ENCODE data around the gene MPRIP.

MPRIP gene

DNA sequence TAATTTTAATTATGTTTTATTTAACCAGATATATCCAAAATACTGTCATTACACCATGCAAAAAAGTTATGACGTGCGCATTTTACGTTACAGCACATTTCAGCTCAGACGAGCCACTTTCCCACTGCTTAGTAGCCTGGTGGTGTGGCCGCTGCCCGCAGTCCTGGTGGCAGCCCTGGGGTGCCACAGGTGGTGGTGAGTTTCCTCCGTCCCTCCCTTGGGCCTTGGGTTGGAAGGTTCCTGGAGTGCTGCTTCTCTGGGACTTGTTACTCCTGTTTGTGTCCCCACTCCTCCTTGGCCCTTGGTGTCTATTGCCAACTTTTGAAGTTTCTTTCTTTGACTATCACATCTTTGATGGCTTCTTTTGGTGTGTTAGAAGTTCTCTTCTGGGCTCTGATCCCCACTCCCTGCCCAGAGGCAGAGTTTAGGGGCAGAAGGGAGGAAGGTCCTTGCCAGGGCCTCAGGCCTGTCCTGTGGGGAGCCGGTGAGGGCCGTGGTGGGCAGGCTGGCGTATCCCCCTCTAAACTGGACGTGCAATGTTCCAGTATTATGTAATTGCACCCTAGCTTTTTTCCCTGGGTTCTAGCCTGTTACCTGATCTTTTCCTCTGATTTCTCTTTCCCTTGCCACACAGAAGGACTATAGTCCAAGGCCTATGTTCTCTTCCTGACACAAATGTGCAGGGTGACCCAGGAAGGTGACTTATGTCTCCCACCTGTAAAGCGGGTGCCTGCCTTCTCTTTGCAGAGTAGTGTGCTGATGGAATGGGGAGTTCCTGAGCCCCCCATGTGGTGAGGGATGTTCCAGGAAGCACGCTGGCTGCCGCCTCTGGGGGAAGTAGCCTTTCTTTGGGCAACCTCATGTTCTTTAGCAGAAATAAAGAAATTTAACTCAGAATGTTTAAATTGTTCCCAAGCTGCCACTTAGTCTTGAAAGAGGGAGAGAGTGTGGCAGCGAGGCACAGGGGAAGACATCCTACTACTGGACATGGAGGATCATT lies 8.4 kb downstream of the MPRIP start:
- H3K4me3 ChIP-seq (ENCODE audit: low read depth, low read length), result no peak overlapping the region

- no peak overlapping the region for H3K4me3 ChIP-seq (ENCODE audit: low read depth, low read length)
Observed at GRCh38 chr17:17051380-17051779, 9.1 kb downstream of the MPRIP start.

GRCh38 chr17:17051791-17052461 lies 9.7 kb downstream of the MPRIP start:
- H3K4me3 ChIP-seq (ENCODE audit: low read depth, low read length), result no peak overlapping the region

GRCh38 chr17:17052462-17053221 lies 10.4 kb downstream of the MPRIP start:
- no peak overlapping the region for H3K4me3 ChIP-seq (ENCODE audit: low read depth, low read length)

DNA sequence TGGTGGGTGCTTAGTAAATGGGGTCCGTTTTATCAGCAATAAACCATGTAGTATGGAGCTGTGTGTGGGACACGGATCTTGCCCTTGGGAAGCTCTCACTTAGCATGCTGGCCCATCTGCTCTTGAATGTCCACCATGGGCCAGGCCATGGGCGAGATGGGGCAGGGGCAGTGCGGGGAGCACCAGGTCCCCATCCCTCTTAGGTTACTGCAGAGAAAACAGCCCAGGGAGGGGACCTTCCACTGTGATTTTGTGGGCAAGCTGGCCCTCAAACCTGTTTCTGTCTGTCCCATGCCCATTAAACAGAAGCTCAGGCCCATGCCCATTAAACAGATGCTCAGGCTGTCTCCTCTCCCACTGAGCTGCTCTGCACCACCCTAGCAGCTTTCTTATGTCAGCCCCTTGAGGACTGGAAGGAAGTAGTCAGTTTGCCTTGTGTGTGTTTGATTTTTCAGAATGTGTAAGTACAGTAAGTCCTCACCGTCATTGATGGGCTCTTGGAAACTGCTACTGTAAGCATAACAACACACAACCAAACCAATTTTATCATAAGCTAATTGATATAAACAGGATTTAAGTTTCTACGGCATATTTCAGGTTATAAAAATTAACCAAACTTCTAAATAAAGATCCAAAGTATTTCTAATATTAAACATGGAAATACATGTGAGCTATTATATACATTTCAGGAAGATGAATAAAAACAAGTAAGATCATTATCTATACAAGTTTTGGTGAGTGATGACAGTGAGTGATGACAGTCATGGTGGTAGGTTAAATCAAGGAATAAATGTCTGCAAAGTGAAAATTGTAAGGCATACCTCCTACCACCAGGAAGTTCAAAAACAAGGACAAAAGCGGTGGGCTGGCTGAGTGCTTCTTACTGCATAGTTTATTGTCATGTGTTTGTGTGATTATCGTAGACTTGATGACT lies 11.5 kb downstream of the MPRIP start:
- H3K4me3 ChIP-seq (ENCODE audit: low read depth, low read length), result no peak overlapping the region

DNA sequence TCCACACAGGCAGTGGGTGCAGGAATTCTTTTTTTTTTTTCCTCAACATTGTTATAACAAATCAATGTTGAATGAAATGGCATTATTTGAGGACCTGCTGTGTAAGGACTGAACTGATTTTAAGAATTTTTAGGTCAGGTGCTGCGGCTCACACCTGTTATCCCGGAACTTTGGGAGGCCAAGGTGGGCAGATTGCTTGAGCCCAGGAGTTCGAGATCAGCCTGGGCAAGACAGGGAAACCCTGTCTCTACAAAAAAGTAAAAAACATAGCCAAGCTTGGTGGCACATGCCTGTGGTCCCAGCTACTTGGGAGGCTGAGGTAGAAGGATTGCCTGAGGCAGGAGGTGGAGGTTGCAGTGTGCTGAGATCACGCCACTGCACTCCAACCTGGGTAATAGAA lies 12.4 kb downstream of the MPRIP start:
- no peak overlapping the region for H3K4me3 ChIP-seq (ENCODE audit: low read depth, low read length)

GRCh38 chr17:17055286-17056155 lies 13.3 kb downstream of the MPRIP start:
- no peak overlapping the region for H3K4me3 ChIP-seq (ENCODE audit: low read depth, low read length)

DNA sequence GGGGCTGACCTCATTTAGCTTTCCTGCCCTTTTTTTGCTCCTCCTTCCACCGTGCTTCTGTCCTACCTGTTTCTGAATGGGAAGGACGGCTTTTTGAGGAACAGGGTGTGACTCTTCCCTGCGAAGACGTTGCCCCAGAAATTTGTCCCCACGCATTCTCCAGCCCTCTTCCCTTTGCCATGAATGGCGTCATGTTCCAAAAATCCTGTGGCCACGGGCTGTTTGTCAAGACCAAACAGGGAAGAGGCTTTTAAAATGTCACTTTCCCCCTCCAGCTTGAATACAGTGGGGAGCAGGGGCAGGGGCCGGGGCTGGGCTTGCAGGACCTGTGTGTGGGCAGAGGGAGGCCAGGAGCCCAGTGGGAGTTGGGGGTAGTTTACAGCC lies 13.9 kb downstream of the MPRIP start:
- H3K4me3 ChIP-seq (ENCODE audit: low read depth, low read length), result no peak overlapping the region

GRCh38 chr17:17057057-17057551 lies 14.8 kb downstream of the MPRIP start:
- H3K4me3 ChIP-seq (ENCODE audit: low read depth, low read length), result no peak overlapping the region

DNA sequence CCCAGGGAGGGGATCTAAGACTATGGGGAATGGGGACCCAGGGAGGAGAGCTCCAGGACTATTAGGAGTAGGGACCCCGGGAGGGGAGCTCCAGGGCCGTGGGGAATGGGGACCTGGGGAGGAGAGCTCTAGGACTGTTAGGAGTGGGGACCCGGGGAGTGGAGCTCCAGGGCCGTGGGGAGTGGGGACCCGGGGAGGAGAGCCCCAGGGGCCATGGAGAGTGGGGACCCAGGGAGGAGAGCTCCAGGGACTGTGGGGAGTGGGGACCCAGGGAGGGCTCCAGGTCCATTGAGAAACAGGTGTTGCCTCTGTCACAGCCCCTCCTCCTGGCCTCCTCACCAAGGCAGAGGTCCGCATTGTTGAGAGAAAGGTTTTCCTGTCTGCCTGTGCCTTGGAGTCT lies 16.0 kb downstream of the MPRIP start:
- no peak overlapping the region for H3K4me3 ChIP-seq (ENCODE audit: low read depth, low read length)

DNA sequence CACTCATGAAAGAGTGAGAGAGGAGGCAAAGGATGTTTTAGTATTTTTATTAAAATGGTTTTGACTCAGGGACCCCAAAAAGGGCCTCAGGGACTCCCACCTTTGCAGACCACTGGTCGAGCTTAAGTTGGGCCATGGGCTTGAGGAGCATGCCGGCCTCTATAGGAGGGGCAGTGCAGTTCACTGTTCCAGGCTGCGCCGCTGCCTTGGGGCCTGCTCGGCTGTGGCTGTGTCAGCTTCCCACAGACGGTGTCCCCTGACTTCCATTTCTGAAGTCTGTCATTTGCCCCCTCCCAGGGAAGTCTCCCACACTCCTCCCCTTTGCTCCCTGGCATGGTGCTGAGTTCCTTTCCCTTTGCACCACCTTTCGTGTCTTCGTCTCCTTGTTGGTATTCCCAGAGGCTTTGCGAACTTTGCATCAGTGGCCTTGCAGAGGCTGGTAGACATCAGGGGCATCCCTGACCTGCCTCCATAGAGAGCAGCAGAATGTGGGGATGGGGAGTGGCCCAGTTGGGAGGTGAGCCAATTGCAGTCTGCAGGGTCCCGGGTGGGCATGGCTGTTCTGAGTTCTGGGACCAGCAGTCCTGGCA lies 17.1 kb downstream of the MPRIP start:
- H3K4me3 ChIP-seq (ENCODE audit: low read depth, low read length), result no peak overlapping the region

DNA sequence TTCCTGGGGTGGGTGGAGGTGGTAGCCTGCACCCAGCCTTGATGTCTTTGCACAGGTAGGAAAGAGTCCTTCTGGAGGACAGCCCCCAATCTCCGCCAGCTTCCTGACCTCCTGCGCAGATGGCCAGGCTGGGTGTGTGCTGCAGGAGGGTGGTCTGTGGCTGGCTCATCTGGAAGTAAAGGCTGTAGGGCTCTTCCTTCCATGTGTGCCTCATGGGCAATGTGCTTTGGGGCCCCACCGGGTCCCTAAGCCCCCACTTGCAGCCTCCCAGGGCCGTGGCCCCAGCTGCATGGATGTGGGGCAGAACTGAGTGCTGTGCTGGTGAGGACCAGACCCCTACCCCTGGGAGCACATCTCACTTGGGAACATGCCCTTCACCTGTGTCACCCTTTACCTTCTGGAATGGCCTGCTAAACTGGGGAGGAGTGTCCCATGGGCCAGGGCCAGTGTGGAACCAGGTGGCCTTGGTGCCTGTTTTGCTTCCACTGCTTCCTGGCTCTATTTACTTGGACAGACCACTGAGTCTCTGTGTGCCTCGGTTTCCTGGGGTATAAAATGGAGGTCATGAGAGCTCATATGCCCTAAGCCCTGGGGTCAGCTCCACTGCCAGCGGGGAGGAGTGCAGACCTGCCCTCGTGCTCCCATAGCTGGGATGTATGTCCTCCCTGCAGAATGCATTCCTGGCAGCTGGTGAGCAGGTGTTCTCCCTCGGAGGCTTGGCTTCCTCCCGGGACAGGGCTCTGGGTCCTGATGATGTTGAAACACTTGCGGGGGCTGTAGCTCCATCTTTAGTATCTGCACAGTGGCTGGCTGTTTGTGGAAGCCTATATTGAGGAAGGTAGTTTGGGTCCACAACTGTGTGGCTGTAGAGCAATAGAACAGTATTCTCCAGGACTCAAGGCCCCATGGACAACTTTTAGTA lies 18.0 kb downstream of the MPRIP start:
- no peak overlapping the region for H3K4me3 ChIP-seq (ENCODE audit: low read depth, low read length)

- no peak overlapping the region for H3K4me3 ChIP-seq (ENCODE audit: low read depth, low read length)
Observed at GRCh38 chr17:17060930-17061329, 18.7 kb downstream of the MPRIP start.

GRCh38 chr17:17061516-17061915 lies 19.3 kb downstream of the MPRIP start:
- H3K4me3 ChIP-seq (ENCODE audit: low read depth, low read length), result no peak overlapping the region

GRCh38 chr17:17062356-17062755 lies 20.1 kb downstream of the MPRIP start:
- H3K4me3 ChIP-seq (ENCODE audit: low read depth, low read length), result no peak overlapping the region

DNA sequence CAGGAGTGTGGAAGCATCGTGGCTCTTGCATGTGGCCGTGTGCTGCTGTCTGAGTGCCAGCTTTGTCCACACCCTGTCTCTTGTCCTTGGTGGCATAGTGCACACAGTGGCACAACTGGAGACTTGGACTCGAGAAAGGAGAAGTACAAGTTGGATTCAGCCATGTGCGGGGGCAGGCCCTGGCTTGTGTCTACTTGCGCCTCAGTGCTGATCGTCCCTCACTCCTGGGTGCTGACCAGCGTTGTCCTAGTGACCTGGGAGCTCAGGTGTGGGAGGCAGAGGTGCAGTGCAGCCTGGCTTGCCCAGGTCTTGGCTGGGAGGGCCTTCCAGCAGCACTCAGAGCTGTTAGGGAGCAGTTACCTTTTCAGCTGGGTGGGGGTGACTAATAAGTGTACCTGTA lies 20.6 kb downstream of the MPRIP start:
- no peak overlapping the region for H3K4me3 ChIP-seq (ENCODE audit: low read depth, low read length)

- H3K4me3 ChIP-seq (ENCODE audit: low read depth, low read length), result no peak overlapping the region
Observed at GRCh38 chr17:17063546-17064122, 21.4 kb downstream of the MPRIP start.
